KOPT-K1 (cell line): ENCODE data around the gene STK4.
"Not testable (repeated sequence)": the region's sequence is repeated elsewhere in the genome, so short reads cannot be mapped to it uniquely, and the experiment has no call there.

Source experiments
- H3K27ac ChIP-seq: fragments of 200-600 bp; sonication (generic); 2 replicates; pipeline ENCODE4 v1.5.1; 2016; ENCODE audit warnings: antibody characterized with exemption, mild to moderate bottlenecking, low read depth, low read length; ENCODE audit not compliant: poor library complexity, severe bottlenecking
- H3K36me3 ChIP-seq: fragments of 200-600 bp; sonication (generic); 2 replicates; pipeline ENCODE4 v1.5.1; 2017; ENCODE audit warnings: antibody characterized with exemption, mild to moderate bottlenecking, low read length, moderate library complexity; ENCODE audit not compliant: insufficient read depth
- H3K9me3 ChIP-seq: fragments of 200-600 bp; sonication (generic); 2 replicates; pipeline ENCODE4 v1.5.1; 2017; ENCODE audit warnings: antibody characterized with exemption, low read length, mild to moderate bottlenecking; ENCODE audit not compliant: insufficient read depth, poor library complexity, severe bottlenecking

STK4 gene

GRCh38 chr20:45060294-45060693, 94.0 kb downstream of the STK4 start:
- peaks cover 67% of the 10 kb centered on the region for H3K36me3 ChIP-seq
- no peak overlapping the region for H3K27ac ChIP-seq
- H3K9me3 ChIP-seq: no peaks in the 10 kb centered on the region

- H3K36me3 ChIP-seq: peaks cover 58% of the 10 kb centered on the region
- H3K27ac ChIP-seq: no peak overlapping the region
- no peaks in the 10 kb centered on the region for H3K9me3 ChIP-seq
Measured at GRCh38 chr20:45061244-45061643, 94.9 kb downstream of the STK4 start.

GRCh38 chr20:45063107-45063506, 96.8 kb downstream of the STK4 start:
- not testable (repeated sequence) for H3K9me3 ChIP-seq, H3K27ac ChIP-seq
- peaks cover 57% of the 10 kb centered on the region for H3K36me3 ChIP-seq

GRCh38 chr20:45064812-45065211, 98.5 kb downstream of the STK4 start:
- no peaks in the 10 kb centered on the region for H3K9me3 ChIP-seq
- peaks cover 57% of the 10 kb centered on the region for H3K36me3 ChIP-seq
- H3K27ac ChIP-seq: no peak overlapping the region

- H3K27ac ChIP-seq: no peak overlapping the region
- peaks cover 55% of the 10 kb centered on the region for H3K36me3 ChIP-seq
- no peaks in the 10 kb centered on the region for H3K9me3 ChIP-seq
Measured at GRCh38 chr20:45066372-45066771, 100.1 kb downstream of the STK4 start.

DNA sequence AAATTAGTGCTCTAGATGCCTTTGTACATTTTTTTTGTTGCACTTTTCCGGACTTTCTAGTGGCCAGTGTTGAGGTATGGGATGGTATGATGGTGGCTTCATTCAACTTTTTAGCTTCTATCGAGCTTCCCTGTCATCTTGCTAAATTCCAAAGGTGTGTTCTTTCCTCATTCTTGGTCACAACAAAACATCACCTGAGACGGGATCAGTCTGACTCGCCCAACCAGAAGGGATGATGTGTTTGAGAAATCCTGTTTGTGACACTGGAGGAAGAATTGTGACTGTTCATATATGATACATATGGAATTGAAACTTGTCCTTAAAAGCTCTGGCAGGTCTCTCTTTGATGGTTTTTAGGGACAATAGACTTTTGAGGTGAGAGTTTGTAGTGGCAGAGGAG, 100.8 kb downstream of the STK4 start:
- no peak overlapping the region for H3K27ac ChIP-seq
- H3K9me3 ChIP-seq: no peaks in the 10 kb centered on the region
- H3K36me3 ChIP-seq: peaks cover 51% of the 10 kb centered on the region

GRCh38 chr20:45067558-45067957, 101.2 kb downstream of the STK4 start:
- Histone ChIP-seq H3K27ac (no peak overlapping the region), H3K9me3 (no peaks in the 10 kb centered on the region), H3K36me3 (peaks cover 52% of the 10 kb centered on the region)

GRCh38 chr20:45069261-45069660, 102.9 kb downstream of the STK4 start:
- no peaks in the 10 kb centered on the region for H3K9me3 ChIP-seq
- no peak overlapping the region for H3K27ac ChIP-seq
- H3K36me3 ChIP-seq: peaks cover 63% of the 10 kb centered on the region

GRCh38 chr20:45070932-45071632, 104.8 kb downstream of the STK4 start:
- no peaks in the 10 kb centered on the region for H3K9me3 ChIP-seq
- peaks cover 81% of the 10 kb centered on the region for H3K36me3 ChIP-seq

DNA sequence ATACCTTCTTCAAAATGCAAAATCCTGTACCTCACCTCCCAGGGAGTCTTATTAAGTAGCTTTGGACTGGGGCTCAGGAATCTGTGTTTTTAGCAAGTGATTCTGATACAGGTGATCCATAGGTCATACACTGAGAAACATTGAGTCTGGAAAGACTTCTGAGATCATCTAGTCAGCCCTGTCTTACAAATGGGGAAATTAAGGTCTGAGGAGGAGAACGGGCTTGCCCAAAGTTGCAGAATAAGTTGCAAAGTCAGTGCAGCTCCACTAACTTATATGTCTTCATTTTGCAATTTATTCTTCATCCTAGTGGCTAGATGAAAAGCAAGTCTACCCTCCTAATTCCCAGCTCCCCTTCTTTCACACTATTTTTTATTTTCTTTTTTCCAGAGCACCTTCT, 105.8 kb downstream of the STK4 start:
- Histone ChIP-seq H3K9me3 (no peaks in the 10 kb centered on the region), H3K27ac (no peak overlapping the region), H3K36me3 (peaks cover 84% of the 10 kb centered on the region)

More at GRCh38 chr20:45070932-45071632, 104.8 kb downstream of the STK4 start:
- H3K27ac ChIP-seq: no peak overlapping the region

- Histone ChIP-seq H3K9me3 (no peaks in the 10 kb centered on the region), H3K27ac (no peak overlapping the region), H3K36me3 (peaks cover 84% of the 10 kb centered on the region)
Measured at GRCh38 chr20:45073221-45073620, 106.9 kb downstream of the STK4 start.

GRCh38 chr20:45077559-45077958, 111.2 kb downstream of the STK4 start:
- no peak overlapping the region for H3K27ac ChIP-seq
- H3K9me3 ChIP-seq: peaks cover 14% of the 10 kb centered on the region
- H3K36me3 ChIP-seq: peaks cover 100% of the 10 kb centered on the region

- H3K36me3 ChIP-seq: peaks cover 81% of the 10 kb centered on the region
- no peak overlapping the region for H3K27ac ChIP-seq
- peaks cover 18% of the 10 kb centered on the region for H3K9me3 ChIP-seq
Measured at GRCh38 chr20:45080867-45081624, 114.7 kb downstream of the STK4 start.

- Histone ChIP-seq H3K27ac (no peak overlapping the region), H3K36me3 (peaks cover 73% of the 10 kb centered on the region), H3K9me3 (peaks cover 18% of the 10 kb centered on the region)
Measured at GRCh38 chr20:45082468-45082867, 116.2 kb downstream of the STK4 start.

DNA sequence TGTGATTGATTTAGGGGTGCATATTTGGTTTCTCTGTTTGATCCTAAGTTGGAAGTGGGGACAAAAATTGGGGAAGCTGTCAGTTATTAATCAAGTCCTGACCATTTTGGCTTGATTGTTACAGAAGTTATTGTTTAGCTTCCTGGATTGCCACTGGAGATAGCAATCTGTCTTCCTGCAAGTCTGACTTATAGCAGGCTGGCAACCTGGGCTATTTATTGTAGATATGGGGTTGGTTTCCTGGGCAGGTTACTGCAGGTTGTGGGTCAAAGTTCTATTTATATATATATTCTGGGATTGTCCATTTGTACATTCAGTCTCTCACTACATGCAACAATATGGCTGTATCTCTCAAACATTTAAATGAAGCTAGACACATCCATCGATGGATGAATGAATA, 116.8 kb downstream of the STK4 start:
- H3K27ac ChIP-seq: no peak overlapping the region
- peaks cover 66% of the 10 kb centered on the region for H3K36me3 ChIP-seq
- peaks cover 18% of the 10 kb centered on the region for H3K9me3 ChIP-seq

- peaks cover 45% of the 10 kb centered on the region for H3K36me3 ChIP-seq
- H3K9me3 ChIP-seq: peaks cover 18% of the 10 kb centered on the region
- no peak overlapping the region for H3K27ac ChIP-seq
Measured at GRCh38 chr20:45085289-45085688, 119.0 kb downstream of the STK4 start.
